Heart right ventricle (tissue), 16 donors: ENCODE measurements around the gene GMFB. TPM values are rescaled to one million over a fixed set of nuclear protein-coding genes. Genes with fewer than 3 reads are reported as not detected.
"Not testable (repeated sequence)": the region's sequence is repeated elsewhere in the genome, so short reads cannot be mapped to it uniquely, and the experiment has no call there.

Source experiments
- ATAC-seq, 8 donors: fragments of 200-7000 bp; cut with Tn5 transposase; one replicate each; pipeline ENCODE4 v1.9.1; 2020; ENCODE audit warnings: mild to moderate bottlenecking in 8 of 8, moderate library complexity in 8 of 8, moderate number of reproducible peaks in 1 of 8
- DNase-seq, 2 donors: peaks; one replicate each; pipeline ENCODE4 v3.0.0-alpha.2; 2020
- H3K27ac ChIP-seq, 10 donors: fragments of 200-600 bp; sonication (generic) in 2 of 10; one replicate each; pipeline versions ENCODE4 v1.5.0 to v1.8.0; 2020 to 2022; ENCODE audit warnings: mild to moderate bottlenecking in 3 of 10
- H3K27me3 ChIP-seq, 7 donors: fragments of 200-600 bp; one replicate each; pipeline ENCODE4 v1.8.0; 2021 to 2022; ENCODE audit warnings: mild to moderate bottlenecking in 2 of 7
- H3K36me3 ChIP-seq, 9 donors: fragments of 200-600 bp; sonication (generic) in 1 of 9; one replicate each; pipeline versions ENCODE4 v1.5.0 to v1.8.0; 2020 to 2022; ENCODE audit warnings: mild to moderate bottlenecking in 2 of 9
- H3K4me1 ChIP-seq, 9 donors: fragments of 200-600 bp; sonication (generic) in 1 of 9; one replicate each; pipeline versions ENCODE4 v1.5.0 to v1.8.0; 2020 to 2022; ENCODE audit warnings: mild to moderate bottlenecking in 4 of 9
- H3K4me3 ChIP-seq, 10 donors: fragments of 200-600 bp; sonication (generic) in 2 of 10; one replicate each; pipeline versions ENCODE4 v1.5.0 to v1.8.0; 2020 to 2022; ENCODE audit warnings: mild to moderate bottlenecking in 7 of 10, moderate library complexity in 2 of 10
- H3K9me3 ChIP-seq, 11 donors: fragments of 200-600 bp in 10 of 11; sonication (generic) in 2 of 11; one replicate each; pipeline versions ENCODE4 v1.5.0 to v1.8.0; 2013 to 2022; ENCODE audit warnings: mild to moderate bottlenecking in 2 of 11, control low read depth in 1 of 11, moderate library complexity in 1 of 11
- WGBS, 2 donors: extraction: QIAGEN DNeasy Blood & Tissue Kit; methylation state at CpG; one replicate each; pipeline ENCODE4 v1.1.7; 2013; ENCODE audit warnings: inconsistent platforms in 1 of 2; 5-methylcytosine and 5-hydroxymethylcytosine counted together
- intact Hi-C, 10 donors: fragments of 100-400 bp; cut with DNase I; formaldehyde crosslinking; loops; one replicate each; pipeline versions ENCODE4 v1.11.1 to v1.14.2; 2022
- polyA plus RNA-seq, 2 donors: library from polyadenylated mRNA; stranded (reverse); fragments of 200-250 nt; gene quantifications; one replicate each; pipeline ENCODE4 v1.2.3, GENCODE V29; 2013
- total RNA-seq, 10 donors: library from RNA; stranded (reverse); fragmentation: NEBNext Ultra II Directional in 3 of 10; extraction: Animal tissue kit (Norgen Biotek cat#: 25700) in 3 of 10; gene quantifications; one replicate each; pipeline versions ENCODE4 v1.2.1 to v1.2.4, GENCODE V29; 2021 to 2023
- TF ChIP-seq, protein P1 (sequence below), 9 donors: fragments of 200-600 bp; sonication (generic) in 2 of 9; IDR thresholded peaks; one replicate each; pipeline versions ENCODE4 v1.5.0 to v1.8.0; 2021 to 2022; ENCODE audit warnings: antibody characterized with exemption in 9 of 9, mild to moderate bottlenecking in 5 of 9, moderate library complexity in 1 of 9
- donor health status: Arrhythmogenic right ventricular cardiomyopathy.
- donor health status: ischemic (EF 13 %, LVEDD 7.1; RV severe dilation, severe dysfunction).
- donor health status: healthy with polysubstance abuse.
- donor health status: DM: no; HTN: yes; CAD: no.
- donor health status: DM: no; HTN: no; CAD: no.
- donor health status: ischemic (EF 25% LVEDD 6.9; RV normal size, moderate dysfunction).
- donor health status: ischemic (EF 25% LVEDD 5.7; RV mildly dilated, moderate dysfunction).
- donor health status: healthy.
- donor health status: DM: yes; HTN: yes; CAD: no.
- donor health status: Ischemic cardiomyopathy.
- donor health status: ischemic (EF 35%, LVEDD 5.7; RV mildly dilated, moderate dysfunction).
- donor health status: nonischemic (EF 11% LVEDD 7.7; RV severe dilation, severe dysfunction).
- donor health status: DM: yes; HTN: yes; CAD: no.
- donor health status: PGD.
- donor health status: ischemic (EF 29% LVEDD 5.4; RV normal size, mild dysfunction).
- donor health status: nonischemic (EF 23%, LVEDD 6.1; RV moderate dilation, normal function).

GMFB gene
- total and polyA plus RNA-seq, 12 donors, result 9.1 to 30.5 (median 19.6) TPM

DNA sequence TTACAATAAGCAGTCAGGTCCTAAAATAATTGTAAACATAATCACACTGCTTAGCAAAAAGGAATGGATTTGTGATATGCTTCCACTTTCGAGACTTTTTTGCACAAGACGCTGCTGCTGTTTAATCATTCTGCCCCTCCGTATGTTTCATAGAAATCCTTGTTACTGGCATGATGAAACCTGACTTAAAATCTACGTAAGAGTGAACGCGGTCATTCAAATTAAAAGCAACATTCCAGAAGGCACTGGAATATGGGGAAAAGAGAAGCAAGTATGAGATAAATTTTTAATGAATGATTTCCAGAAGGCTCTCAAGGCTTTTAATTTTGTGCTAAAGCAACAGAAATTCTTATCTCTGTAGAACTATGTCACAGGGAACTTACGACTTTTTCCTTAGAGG is 48.7 kb downstream of the GMFB start:
- no peaks in the 10 kb centered on the region for H3K9me3 ChIP-seq
- peaks cover 0 to 4% (median 0%) of the 10 kb centered on the region in 9 donors for H3K36me3 ChIP-seq
- H3K4me3 ChIP-seq, result peak overlapping the region; percentile 45 to 82 (median 63)
- intact Hi-C loops, result loop anchor here in 3 of 10 donors (5.0 kb wide), 1 partner anchor 47 kb away; the partner anchor contains the start of gene GMFB (in 3 of the 3)
- no peaks in the 10 kb centered on the region for H3K27me3 ChIP-seq
- peak overlapping the region in 8 of 10 donors; percentile 87 to 97 (median 91) for H3K27ac ChIP-seq
- 63 to 64% methylated on average over 7 of the region's 7 CpGs for WGBS, 2 donors
- H3K4me1 ChIP-seq, result peaks cover 0 to 58% (median 36%) of the 10 kb centered on the region in 9 donors
- TF ChIP-seq, protein P1, sequence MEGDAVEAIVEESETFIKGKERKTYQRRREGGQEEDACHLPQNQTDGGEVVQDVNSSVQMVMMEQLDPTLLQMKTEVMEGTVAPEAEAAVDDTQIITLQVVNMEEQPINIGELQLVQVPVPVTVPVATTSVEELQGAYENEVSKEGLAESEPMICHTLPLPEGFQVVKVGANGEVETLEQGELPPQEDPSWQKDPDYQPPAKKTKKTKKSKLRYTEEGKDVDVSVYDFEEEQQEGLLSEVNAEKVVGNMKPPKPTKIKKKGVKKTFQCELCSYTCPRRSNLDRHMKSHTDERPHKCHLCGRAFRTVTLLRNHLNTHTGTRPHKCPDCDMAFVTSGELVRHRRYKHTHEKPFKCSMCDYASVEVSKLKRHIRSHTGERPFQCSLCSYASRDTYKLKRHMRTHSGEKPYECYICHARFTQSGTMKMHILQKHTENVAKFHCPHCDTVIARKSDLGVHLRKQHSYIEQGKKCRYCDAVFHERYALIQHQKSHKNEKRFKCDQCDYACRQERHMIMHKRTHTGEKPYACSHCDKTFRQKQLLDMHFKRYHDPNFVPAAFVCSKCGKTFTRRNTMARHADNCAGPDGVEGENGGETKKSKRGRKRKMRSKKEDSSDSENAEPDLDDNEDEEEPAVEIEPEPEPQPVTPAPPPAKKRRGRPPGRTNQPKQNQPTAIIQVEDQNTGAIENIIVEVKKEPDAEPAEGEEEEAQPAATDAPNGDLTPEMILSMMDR (IDR thresholded peaks at IDR 0.05), result no peak
- DNase-seq, result no peak
- ATAC-seq, result no peak

DNA sequence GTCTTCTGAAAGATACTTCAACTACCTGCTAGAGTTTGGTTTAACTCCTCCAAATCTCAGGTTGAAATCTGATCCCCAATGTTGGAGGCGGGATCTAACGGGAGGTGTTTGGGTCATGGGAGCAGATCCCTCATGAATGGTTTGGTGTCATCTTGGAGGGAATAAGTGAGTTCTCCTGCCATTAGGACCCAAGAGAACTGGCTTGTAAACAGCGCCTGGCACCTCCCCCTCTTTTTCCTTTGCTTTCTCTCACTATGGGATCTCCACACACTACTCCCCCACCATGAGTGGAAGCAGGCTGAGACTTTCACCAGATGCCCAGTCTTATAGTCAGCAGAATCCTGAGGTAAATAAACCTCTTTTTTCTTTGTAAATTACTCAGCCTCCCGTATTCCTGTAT is 50.1 kb downstream of the GMFB start:
- no peak overlapping the region for H3K4me3 ChIP-seq
- DNase-seq (no peak), ATAC-seq (no peak)
- intact Hi-C loops, result loop anchor here in 1 of 10 donors (2.0 kb wide), 1 partner anchor 38 kb away; no protein-coding TSS in a partner anchor
- H3K36me3 ChIP-seq, result peaks cover 0 to 14% (median 0%) of the 10 kb centered on the region in 9 donors
- H3K4me1 ChIP-seq, result peaks cover 0 to 71% (median 49%) of the 10 kb centered on the region in 9 donors
- WGBS, 2 donors, result 93 to 94% methylated on average over 4 of the region's 4 CpGs
- TF ChIP-seq, protein P1 (IDR thresholded peaks at IDR 0.05), result no peak
- no peaks in the 10 kb centered on the region for H3K27me3 ChIP-seq
- no peaks in the 10 kb centered on the region for H3K9me3 ChIP-seq
- H3K27ac ChIP-seq, result no peak overlapping the region

DNA sequence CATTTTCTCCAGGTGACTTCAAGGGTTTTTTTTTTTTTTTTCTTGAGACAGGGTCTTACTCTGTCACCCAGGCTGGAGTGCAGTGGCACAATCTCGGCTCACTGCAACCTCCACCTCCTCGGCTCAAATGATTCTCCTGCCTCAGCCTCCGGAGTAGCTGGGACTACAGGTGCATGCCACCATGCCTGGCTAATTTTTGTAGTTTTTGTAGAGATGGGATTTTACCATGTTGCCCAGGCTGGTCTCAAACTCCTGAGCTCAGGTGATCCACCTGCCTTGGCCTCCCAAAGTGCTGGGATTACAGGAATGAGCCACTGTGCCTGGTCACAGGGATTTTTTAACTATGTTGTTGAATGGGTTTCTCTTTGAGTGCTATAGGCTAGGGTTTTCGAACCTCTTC is 50.8 kb downstream of the GMFB start:
- intact Hi-C loops, result loop anchor here in 1 of 10 donors (2.0 kb wide), 1 partner anchor 37 kb away; no protein-coding TSS in a partner anchor
- not testable (repeated sequence) for H3K4me3 ChIP-seq, H3K27ac ChIP-seq, DNase-seq, ATAC-seq, H3K9me3 ChIP-seq, H3K27me3 ChIP-seq
- peaks cover 0 to 78% (median 56%) of the 10 kb centered on the region in 9 donors for H3K4me1 ChIP-seq
- 91 to 96% methylated on average over 4 of the region's 4 CpGs for WGBS, 2 donors
- peaks cover 0 to 14% (median 0%) of the 10 kb centered on the region in 9 donors for H3K36me3 ChIP-seq

DNA sequence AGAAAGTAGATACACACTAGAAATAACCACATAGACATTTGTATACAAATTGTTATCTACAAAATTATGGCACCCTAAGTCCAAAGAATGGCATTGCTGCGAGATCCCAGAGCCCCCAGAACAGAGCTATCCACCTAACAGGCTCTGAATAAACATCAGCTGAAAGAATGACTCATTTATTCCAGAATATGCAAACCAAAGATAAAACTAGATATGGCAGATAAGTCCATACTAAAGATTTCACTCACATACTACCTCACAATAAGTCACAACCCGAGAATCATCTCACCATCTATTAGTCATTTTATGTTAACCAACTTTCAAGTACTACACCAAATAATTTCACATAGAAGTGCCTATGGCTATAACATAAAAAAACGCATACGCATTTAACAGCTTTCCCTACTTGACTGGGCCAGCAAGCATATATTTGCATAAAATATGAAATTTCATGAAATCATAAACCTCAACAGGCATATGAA is 53.2 kb downstream of the GMFB start:
- peaks cover 0 to 81% (median 57%) of the 10 kb centered on the region in 9 donors for H3K4me1 ChIP-seq
- H3K9me3 ChIP-seq, result no peaks in the 10 kb centered on the region
- TF ChIP-seq, protein P1 (IDR thresholded peaks at IDR 0.05), result no peak
- 82 to 83% methylated on average over 4 of the region's 4 CpGs for WGBS, 2 donors
- DNase-seq (no peak), ATAC-seq (no peak)
- intact Hi-C loops, result no loop called here
- H3K36me3 ChIP-seq, result peaks cover 0 to 29% (median 0%) of the 10 kb centered on the region in 9 donors
- H3K27me3 ChIP-seq, result no peaks in the 10 kb centered on the region
- peak overlapping the region in 4 of 10 donors; percentile 17 to 46 (median 26) for H3K27ac ChIP-seq
- H3K4me3 ChIP-seq, result no peak overlapping the region

DNA sequence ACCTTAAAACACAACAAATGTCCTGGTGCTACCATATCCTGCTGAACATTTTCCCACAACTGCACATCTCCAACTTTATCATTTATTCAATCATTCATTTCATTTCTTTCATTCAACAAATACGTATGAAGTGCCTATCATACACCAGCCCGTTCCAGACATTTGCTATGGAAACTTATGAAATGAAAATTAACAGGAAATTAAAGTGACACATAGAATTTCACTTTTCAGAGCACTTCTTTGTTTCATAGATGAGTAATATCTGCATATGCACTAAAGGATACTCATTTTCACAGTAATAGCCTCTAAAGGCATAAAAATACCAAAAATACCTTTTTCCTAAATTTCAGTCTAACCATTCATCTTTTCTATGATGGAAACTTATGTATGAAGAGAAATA is 60.3 kb downstream of the GMFB start:
- TF ChIP-seq, protein P1 (IDR thresholded peaks at IDR 0.05), result no peak
- Histone ChIP-seq H3K36me3 (peaks cover 0 to 89% (median 41%) of the 10 kb centered on the region in 9 donors), H3K27ac (peak overlapping the region in 7 of 10 donors; percentile 20 to 66 (median 51)), H3K27me3 (no peaks in the 10 kb centered on the region), H3K9me3 (no peaks in the 10 kb centered on the region), H3K4me1 (peaks cover 0 to 29% (median 16%) of the 10 kb centered on the region in 9 donors), H3K4me3 (no peak overlapping the region)
- DNase-seq, result no peak
- 91 to 92% methylated on average over 2 of the region's 2 CpGs for whole genome bisulfite sequencing, 2 donors
- ATAC-seq, result no peak
- intact Hi-C loops, result no loop called here
